ENCODE data around the gene LYVE1.

- TF ChIP-seq CTCF (IDR thresholded peaks at IDR 0.05) (no peak), EZH2 (IDR thresholded peaks at IDR 0.05; ENCODE audit: borderline replicate concordance, insufficient read depth, low read depth, low read length, poor library complexity, severe bottlenecking) (no peak)
Observed at GRCh38 chr11:10538924-10539323, 29.5 kb downstream of the LYVE1 start.

All from B cell (primary cell).